Colonic mucosa (tissue), 4 donors: ENCODE results near the gene TIGD6. TPM values are rescaled to one million over a fixed set of nuclear protein-coding genes. Genes with fewer than 3 reads are reported as not detected.

ENCODE experiments used
- DNase-seq: peaks from one replicate; pipeline ENCODE4 v3.0.0-alpha.2; 2020
- H3K27ac ChIP-seq: fragments of 200-600 bp; one replicate; pipeline ENCODE4 v1.8.0; 2021
- H3K27me3 ChIP-seq: fragments of 200-600 bp; one replicate; pipeline ENCODE4 v1.8.0; 2021
- H3K36me3 ChIP-seq: fragments of 200-600 bp; one replicate; pipeline ENCODE4 v1.8.0; 2021
- H3K4me1 ChIP-seq: fragments of 200-600 bp; one replicate; pipeline ENCODE4 v1.8.0; 2021; ENCODE audit warnings: mild to moderate bottlenecking
- H3K4me3 ChIP-seq: fragments of 200-600 bp; one replicate; pipeline ENCODE4 v1.8.0; 2021
- H3K9ac ChIP-seq, 2 donors: one replicate each; pipeline ENCODE4 v1.7.0; 2013; ENCODE audit warnings: control low read depth in 2 of 2, low read depth in 2 of 2, low read length in 2 of 2
- H3K9me3 ChIP-seq: fragments of 200-600 bp; one replicate; pipeline ENCODE4 v1.8.0; 2021
- CTCF ChIP-seq: fragments of 200-600 bp; IDR thresholded peaks from one replicate; pipeline ENCODE4 v1.8.0; 2022; ENCODE audit warnings: antibody characterized with exemption, mild to moderate bottlenecking
- intact Hi-C: fragments of 100-400 bp; cut with DNase I; formaldehyde crosslinking; loops from one replicate; pipeline ENCODE4 v1.14.1; 2022
- total RNA-seq, 2 donors: library from RNA; stranded (reverse); fragmentation: NEBNext Ultra II Directional in 1 of 2; extraction: Animal tissue kit (Norgen Biotek cat#: 25700) in 1 of 2; gene quantifications; one replicate each; pipeline ENCODE4 v1.2.1, GENCODE V29; 2021
- donor health status: healthy.
- donor health status: DM: no; HTN: no; CAD: no.
- donor health status: DM: no; HTN: no; CAD: no.

Gene TIGD6
- total RNA-seq, 2 donors from 2014 or later = 3.9 to 4.6 TPM

DNA sequence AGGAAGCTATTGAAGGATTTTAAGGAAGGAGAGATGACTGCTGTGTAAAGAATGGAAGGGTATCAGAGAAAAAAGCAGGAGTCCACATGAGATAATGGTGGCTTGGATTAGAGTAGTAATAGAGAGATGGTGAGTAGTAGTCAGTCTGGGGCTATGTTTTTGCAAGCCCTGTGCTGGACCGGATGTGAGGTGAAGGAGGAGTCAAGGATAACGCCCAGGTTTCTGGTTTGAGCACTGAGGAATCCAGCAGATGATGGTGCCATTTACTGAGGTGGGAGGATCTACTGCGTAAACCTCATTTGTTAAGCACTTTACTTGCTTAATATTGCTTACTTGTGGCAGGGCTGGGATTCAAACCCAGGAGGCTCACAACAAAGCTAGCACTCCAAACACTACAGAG, 1.1 kb downstream of the TIGD6 start:
- peak overlapping the region; percentile 96 for H3K4me3 ChIP-seq
- TF ChIP-seq CTCF = no peak
- H3K9ac ChIP-seq = peak overlapping the region; percentile 82 to 98
- no peaks in the 10 kb centered on the region for H3K36me3 ChIP-seq
- H3K27me3 ChIP-seq = no peaks in the 10 kb centered on the region
- DNase-seq = no peak
- H3K27ac ChIP-seq = no peak overlapping the region
- H3K4me1 ChIP-seq = peaks cover 16% of the 10 kb centered on the region
- intact Hi-C loops = no loop called here
- no peaks in the 10 kb centered on the region for H3K9me3 ChIP-seq

GRCh38 chr5:149998281-149998680, 2.2 kb downstream of the TIGD6 start:
- no peaks in the 10 kb centered on the region for H3K9me3 ChIP-seq
- H3K36me3 ChIP-seq = no peaks in the 10 kb centered on the region
- no peak overlapping the region for H3K27ac ChIP-seq
- no peaks in the 10 kb centered on the region for H3K27me3 ChIP-seq
- intact Hi-C loops = no loop called here
- H3K9ac ChIP-seq = no peak overlapping the region
- peaks cover 16% of the 10 kb centered on the region for H3K4me1 ChIP-seq
- no peak for TF ChIP-seq CTCF
- no peak overlapping the region for H3K4me3 ChIP-seq
- no peak for DNase-seq

GRCh38 chr5:149996205-149996890, 4.1 kb downstream of the TIGD6 start:
- DNase-seq = no peak

GRCh38 chr5:149995385-149996204, 4.9 kb downstream of the TIGD6 start:
- intact Hi-C loops = no loop called here
- H3K9ac ChIP-seq = peak overlapping the region in 1 of 2 donors; percentile 9
- H3K27me3 ChIP-seq = no peaks in the 10 kb centered on the region
- H3K4me3 ChIP-seq = no peak overlapping the region
- no peaks in the 10 kb centered on the region for H3K9me3 ChIP-seq
- no peaks in the 10 kb centered on the region for H3K36me3 ChIP-seq
- peak overlapping the region; percentile 50 for H3K27ac ChIP-seq
- H3K4me1 ChIP-seq = peaks cover 8% of the 10 kb centered on the region
- DNase-seq = no peak
- TF ChIP-seq CTCF = no peak

More at GRCh38 chr5:149996205-149996890, 4.1 kb downstream of the TIGD6 start:
- TF ChIP-seq CTCF = no peak
- peak overlapping the region; percentile 50 for H3K27ac ChIP-seq
- H3K36me3 ChIP-seq = no peaks in the 10 kb centered on the region
- no peak overlapping the region for H3K4me3 ChIP-seq
- peaks cover 8% of the 10 kb centered on the region for H3K4me1 ChIP-seq
- no peak overlapping the region for H3K9ac ChIP-seq
- intact Hi-C loops = no loop called here
- no peaks in the 10 kb centered on the region for H3K27me3 ChIP-seq
- no peaks in the 10 kb centered on the region for H3K9me3 ChIP-seq

DNA sequence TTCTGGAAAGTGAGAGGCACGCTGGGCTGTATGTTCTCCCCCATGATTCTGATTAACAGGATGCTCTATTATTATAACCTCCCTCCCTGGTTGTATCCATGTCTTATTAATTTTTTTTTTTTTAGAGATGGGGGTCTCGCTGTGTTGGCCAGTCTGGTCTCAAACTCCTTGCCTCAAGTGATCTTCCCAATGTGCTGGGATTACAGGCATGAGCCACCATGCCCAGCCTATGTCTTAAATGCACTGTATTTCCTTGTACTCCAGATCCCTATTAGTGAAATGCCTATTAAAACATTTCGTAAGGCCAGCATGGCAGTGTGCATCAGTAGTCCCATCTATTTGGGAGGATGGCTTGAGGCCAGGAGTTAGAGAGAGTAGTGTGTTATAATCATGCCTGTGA, 7.0 kb downstream of the TIGD6 start:
- H3K9ac ChIP-seq = no peak overlapping the region
- H3K4me1 ChIP-seq = no peaks in the 10 kb centered on the region
- H3K36me3 ChIP-seq = no peaks in the 10 kb centered on the region
- DNase-seq = no peak
- intact Hi-C loops = loop anchor here (5.0 kb wide), 2 partner anchors 156 to 356 kb away; no protein-coding TSS in a partner anchor
- TF ChIP-seq CTCF = no peak
- H3K4me3 ChIP-seq = no peak overlapping the region
- H3K27me3 ChIP-seq = no peaks in the 10 kb centered on the region
- H3K9me3 ChIP-seq = no peaks in the 10 kb centered on the region
- no peak overlapping the region for H3K27ac ChIP-seq
